SU-DHL-6 (cell line): ENCODE results near the gene C2CD3.

Source experiments
- H2AFZ ChIP-seq: fragments of 200-600 bp; sonication (generic); 2 replicates; pipeline ENCODE4 v1.6.1; 2014; ENCODE audit warnings: low read depth, mild to moderate bottlenecking, moderate library complexity, mixed read lengths, antibody characterized with exemption, low read length; ENCODE audit not compliant: severe bottlenecking
- H3F3A ChIP-seq: fragments of 200-600 bp; shearing (Covaris generic); 2 replicates; pipeline ENCODE4 v1.6.0; 2016; ENCODE audit warnings: antibody characterized with exemption, mild to moderate bottlenecking; ENCODE audit not compliant: insufficient read depth
- H3K27ac ChIP-seq: fragments of 200-600 bp; sonication (generic); 2 replicates; pipeline ENCODE4 v1.5.1; 2016; ENCODE audit warnings: low read depth, mild to moderate bottlenecking, low read length, moderate library complexity, mixed read lengths
- H3K27me3 ChIP-seq: fragments of 200-600 bp; sonication (generic), shearing (Covaris generic); 2 replicates; pipeline ENCODE4 v1.6.0; 2014; ENCODE audit warnings: mild to moderate bottlenecking, low read length
- H3K36me3 ChIP-seq: fragments of 200-600 bp; sonication (generic); 2 replicates; pipeline ENCODE4 v1.6.1; 2014; ENCODE audit warnings: mild to moderate bottlenecking, low read length, mixed read lengths
- H3K4me2 ChIP-seq: fragments of 300-600, 200-600 bp; shearing (Covaris generic), sonication (generic); 2 replicates; pipeline ENCODE4 v1.6.0; 2014; ENCODE audit warnings: low read length, low read depth, mild to moderate bottlenecking; ENCODE audit not compliant: poor library complexity, severe bottlenecking
- H3K4me3 ChIP-seq: fragments of 200-600 bp; sonication (generic); 2 replicates; pipeline ENCODE4 v1.5.1; 2014; ENCODE audit warnings: antibody characterized with exemption, low read length, mild to moderate bottlenecking, mixed read lengths; ENCODE audit not compliant: insufficient read depth, poor library complexity, severe bottlenecking
- H3K79me2 ChIP-seq: fragments of 200-600 bp; sonication (generic); 2 replicates; pipeline ENCODE4 v1.6.1; 2014; ENCODE audit warnings: mild to moderate bottlenecking, low read length, moderate library complexity; ENCODE audit not compliant: insufficient read depth
- H3K9ac ChIP-seq: fragments of 200-600 bp; sonication (generic); 2 replicates; pipeline ENCODE4 v1.7.0; 2014; ENCODE audit warnings: mild to moderate bottlenecking, low read length
- H3K9me2 ChIP-seq: fragments of 200-600 bp; sonication (generic); replicated peaks from 2 replicates; pipeline ENCODE4 v1.6.1; 2014; ENCODE audit warnings: low read length; ENCODE audit not compliant: insufficient read depth
- H3K9me3 ChIP-seq: fragments of 200-600 bp; sonication (generic); 2 replicates; pipeline ENCODE4 v1.6.1; 2014; ENCODE audit warnings: low read length, mixed read lengths; ENCODE audit not compliant: insufficient read depth
- H4K20me1 ChIP-seq: fragments of 200-600 bp; sonication (generic); 2 replicates; pipeline ENCODE4 v1.6.1; 2014; ENCODE audit warnings: low read depth, mild to moderate bottlenecking, antibody characterized with exemption, low read length, moderate library complexity, mixed read lengths
- CTCF ChIP-seq: fragments of 200-600 bp; sonication (generic); IDR thresholded peaks from one replicate; pipeline ENCODE4 v1.5.1; 2017; ENCODE audit warnings: antibody characterized with exemption, mild to moderate bottlenecking, low read length, moderate library complexity; ENCODE audit not compliant: insufficient read depth, poor library complexity, severe bottlenecking
- EZH2phosphoT487 ChIP-seq: fragments of 200-600 bp; sonication (generic), shearing (Covaris generic); conservative IDR thresholded peaks from 2 replicates; pipeline ENCODE4 v1.6.1; 2018; ENCODE audit warnings: mild to moderate bottlenecking, antibody characterized with exemption, low read length, moderate library complexity, mixed read lengths

The C2CD3 gene

GRCh38 chr11:74171997-74172396 is 1.2 kb upstream of the C2CD3 start:
- Histone ChIP-seq H3K9me2 (no peaks in the 10 kb centered on the region), H3K79me2 (peaks cover 57% of the 10 kb centered on the region), H3K27me3 (no peaks in the 10 kb centered on the region), H3K4me3 (peak overlapping the region; percentile 72), H3K27ac (no peak overlapping the region), H3K9me3 (no peaks in the 10 kb centered on the region), H3F3A (0 out of 2 replicates have a peak, but pooled peaks cover 8% of the 10 kb centered on the region), H2AFZ (no peak overlapping the region), H4K20me1 (no peaks in the 10 kb centered on the region), H3K36me3 (peaks cover 10% of the 10 kb centered on the region; the same call in 1 of the 2 replicates), H3K9ac (peak overlapping the region; percentile 96), H3K4me2 (peak overlapping the region; percentile 88)
- TF ChIP-seq EZH2phosphoT487 (no peak), CTCF (no peak)

- Histone ChIP-seq H2AFZ (peak overlapping the region; percentile 50), H3F3A (0 out of 2 replicates have a peak, but pooled peaks cover 8% of the 10 kb centered on the region), H3K9ac (peak overlapping the region; percentile 96), H3K79me2 (peaks cover 57% of the 10 kb centered on the region), H3K27ac (peak overlapping the region; percentile 20; the same call in 1 of the 2 replicates), H3K27me3 (no peaks in the 10 kb centered on the region), H3K4me2 (peak overlapping the region; percentile 88), H3K36me3 (peaks cover 11% of the 10 kb centered on the region; the same call in 1 of the 2 replicates), H3K4me3 (peak overlapping the region; percentile 72), H4K20me1 (no peaks in the 10 kb centered on the region), H3K9me3 (no peaks in the 10 kb centered on the region), H3K9me2 (no peaks in the 10 kb centered on the region)
- TF ChIP-seq CTCF (no peak), EZH2phosphoT487 (no peak)
Measured at GRCh38 chr11:74171630-74171968, 797 bp upstream of the C2CD3 start.

GRCh38 chr11:74169738-74170458 is 904 bp downstream of the C2CD3 start:
- 0 out of 2 replicates have a peak, but pooled peaks cover 8% of the 10 kb centered on the region for H3F3A ChIP-seq
- H3K9ac ChIP-seq, result peak overlapping the region; percentile 96
- H3K4me3 ChIP-seq, result peak overlapping the region; percentile 95
- peaks cover 46% of the 10 kb centered on the region for H3K79me2 ChIP-seq
- H3K4me2 ChIP-seq, result peak overlapping the region; percentile 88
- H3K27me3 ChIP-seq, result no peaks in the 10 kb centered on the region
- H3K27ac ChIP-seq, result peak overlapping the region; percentile 79
- H3K36me3 ChIP-seq, result peaks cover 11% of the 10 kb centered on the region; the same call in 1 of the 2 replicates
- TF ChIP-seq CTCF (no peak), EZH2phosphoT487 (no peak)
- H3K9me2 ChIP-seq, result no peaks in the 10 kb centered on the region
- peak overlapping the region; percentile 81 for H2AFZ ChIP-seq
- no peaks in the 10 kb centered on the region for H3K9me3 ChIP-seq
- H4K20me1 ChIP-seq, result no peaks in the 10 kb centered on the region
